Loucy (cell line): Measurements from ENCODE around the gene SH3BGRL2.

ENCODE experiments used
- EZH2phosphoT487 ChIP-seq: fragments of 200-600 bp; IDR thresholded peaks from 2 replicates; pipeline ENCODE4 v1.6.1; 2018; ENCODE audit warnings: antibody characterized with exemption, mild to moderate bottlenecking, moderate library complexity, borderline replicate concordance
- TF ChIP-seq, protein P1 (sequence below): fragments of 200-600 bp; sonication (generic); conservative IDR thresholded peaks from 2 replicates; pipeline ENCODE4 v1.5.1; 2014; ENCODE audit warnings: mild to moderate bottlenecking, antibody characterized with exemption, low read length

DNA sequence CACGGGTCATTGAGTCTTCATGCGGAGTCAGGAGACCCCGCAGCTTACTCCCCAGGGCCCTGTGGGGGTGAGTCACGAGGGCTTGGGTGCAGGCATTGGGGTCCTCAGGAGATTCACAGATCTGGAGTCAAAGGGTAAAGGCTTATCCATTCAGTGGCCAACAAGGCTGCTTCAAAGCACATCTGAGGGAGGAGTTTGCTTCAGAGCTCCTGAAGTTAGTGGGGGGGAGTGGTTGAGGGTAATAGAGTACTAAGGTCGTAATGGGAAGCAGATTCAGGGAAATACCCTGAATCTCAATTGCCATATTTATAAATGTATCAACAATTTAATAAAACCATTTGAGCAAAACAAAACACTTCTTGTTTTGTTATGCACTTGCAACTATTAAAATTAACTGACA lies 37.3 kb downstream of the SH3BGRL2 start:
- TF ChIP-seq, protein P1, sequence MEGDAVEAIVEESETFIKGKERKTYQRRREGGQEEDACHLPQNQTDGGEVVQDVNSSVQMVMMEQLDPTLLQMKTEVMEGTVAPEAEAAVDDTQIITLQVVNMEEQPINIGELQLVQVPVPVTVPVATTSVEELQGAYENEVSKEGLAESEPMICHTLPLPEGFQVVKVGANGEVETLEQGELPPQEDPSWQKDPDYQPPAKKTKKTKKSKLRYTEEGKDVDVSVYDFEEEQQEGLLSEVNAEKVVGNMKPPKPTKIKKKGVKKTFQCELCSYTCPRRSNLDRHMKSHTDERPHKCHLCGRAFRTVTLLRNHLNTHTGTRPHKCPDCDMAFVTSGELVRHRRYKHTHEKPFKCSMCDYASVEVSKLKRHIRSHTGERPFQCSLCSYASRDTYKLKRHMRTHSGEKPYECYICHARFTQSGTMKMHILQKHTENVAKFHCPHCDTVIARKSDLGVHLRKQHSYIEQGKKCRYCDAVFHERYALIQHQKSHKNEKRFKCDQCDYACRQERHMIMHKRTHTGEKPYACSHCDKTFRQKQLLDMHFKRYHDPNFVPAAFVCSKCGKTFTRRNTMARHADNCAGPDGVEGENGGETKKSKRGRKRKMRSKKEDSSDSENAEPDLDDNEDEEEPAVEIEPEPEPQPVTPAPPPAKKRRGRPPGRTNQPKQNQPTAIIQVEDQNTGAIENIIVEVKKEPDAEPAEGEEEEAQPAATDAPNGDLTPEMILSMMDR = no peak
- TF ChIP-seq EZH2phosphoT487 = no peak
